Measurements from ENCODE around the gene MC5R. TPM values are rescaled to one million over a fixed set of nuclear protein-coding genes. Genes with fewer than 3 reads are reported as not detected.

Gene MC5R
- total RNA-seq, 1 experiment from 2014 or later: not detected

DNA sequence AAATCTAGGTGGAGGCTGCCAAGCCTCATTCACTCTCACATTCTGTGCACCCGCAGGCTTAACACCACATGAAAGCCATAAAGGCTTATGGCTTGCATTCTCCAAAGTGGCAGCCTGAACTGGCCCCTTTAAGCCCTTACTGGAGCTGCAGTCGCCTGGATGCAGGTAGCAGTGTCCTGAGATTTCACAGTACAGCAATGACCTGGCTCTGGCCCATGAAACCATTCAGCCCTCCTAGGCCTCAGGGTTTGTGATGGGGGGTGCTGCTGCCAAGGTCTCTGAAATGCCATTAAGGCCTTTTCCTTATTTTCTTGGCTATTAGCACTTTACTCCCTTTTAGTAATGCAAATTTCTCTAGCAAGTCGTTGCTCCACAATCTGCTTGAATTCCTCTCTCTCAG, 48.9 kb upstream of the MC5R start:
- no peak for DNase-seq

More for the DNA sequence above, 48.9 kb upstream of the MC5R start:
- no peak overlapping the region for H2BK120ac ChIP-seq (ENCODE audit: low read depth, low read length, poor library complexity, severe bottlenecking)
- H3T11ph ChIP-seq (ENCODE audit: low read length): no peak overlapping the region
- Mint-ChIP-seq H3K36me3 (ENCODE audit: insufficient read depth in 1 of 3, low read depth in 3 of 3) (peaks cover 3 to 6% (median 6%) of the 10 kb centered on the region in 3 experiments; a peak in 4 of 7 replicates), H3K4me3 (no peak overlapping the region), H3K4me1 (peaks cover 11 to 15% of the 10 kb centered on the region in 2 experiments), H3K27ac (peak overlapping the region in 2 of 3 experiments; percentile 11 to 41; a peak in 2 of 7 replicates), H3K27me3 (ENCODE audit: low read depth) (no peaks in the 10 kb centered on the region), H3K9me3 (peaks cover 11 to 13% of the 10 kb centered on the region in 2 experiments)
- no peaks in the 10 kb centered on the region for H3K79me1 ChIP-seq (ENCODE audit: insufficient read depth, low read depth, low read length, poor library complexity, severe bottlenecking)
- H2AK5ac ChIP-seq (ENCODE audit: insufficient read length, low read length): no peak overlapping the region
- H3K27me3 ChIP-seq (ENCODE audit: insufficient read depth, low read length): no peaks in the 10 kb centered on the region
- no peak overlapping the region for H2AFZ ChIP-seq (ENCODE audit: low read length)
- no peak overlapping the region for H4K8ac ChIP-seq (replicated peaks; ENCODE audit: insufficient read length, low read depth, low read length)
- H4K5ac ChIP-seq (ENCODE audit: insufficient read length, low read depth, low read length): no peak overlapping the region
- H3K9me3 ChIP-seq (ENCODE audit: control insufficient read depth, low read depth, low read length): no peaks in the 10 kb centered on the region
- H3K4ac ChIP-seq (ENCODE audit: low read depth, low read length): no peak overlapping the region
- H3K4me1 ChIP-seq (ENCODE audit: insufficient read depth, low read length): 0 out of 2 replicates have a peak, but pooled peaks cover 3% of the 10 kb centered on the region
- H4K91ac ChIP-seq (ENCODE audit: insufficient read length, low read depth, low read length): no peak overlapping the region
- H3K23me2 ChIP-seq (ENCODE audit: insufficient read length, low read depth, low read length, poor library complexity, severe bottlenecking): no peaks in the 10 kb centered on the region
- H3K23ac ChIP-seq (ENCODE audit: insufficient read length, low read depth, low read length): no peak overlapping the region
- no peaks in the 10 kb centered on the region for H4K20me1 ChIP-seq (ENCODE audit: control insufficient read depth, insufficient read depth, insufficient read length)
- no peak overlapping the region for H2BK15ac ChIP-seq (ENCODE audit: low read depth, low read length)
- H3K9ac ChIP-seq (ENCODE audit: extremely low read depth, insufficient read length, low read length): no peak overlapping the region
- no peak overlapping the region for H2BK5ac ChIP-seq (ENCODE audit: insufficient read length, low read length)
- H3K14ac ChIP-seq (ENCODE audit: insufficient read depth, low read length): no peak overlapping the region
- no peak overlapping the region for H2BK20ac ChIP-seq (ENCODE audit: low read depth, low read length, poor library complexity, severe bottlenecking)
- H2BK12ac ChIP-seq (ENCODE audit: insufficient read length, low read depth, low read length): no peak overlapping the region
- H3K4me2 ChIP-seq (ENCODE audit: insufficient read depth, insufficient read length, low read length): no peak overlapping the region
- no peak overlapping the region for H3K18ac ChIP-seq (ENCODE audit: insufficient read length, low read depth, low read length)
- H3K56ac ChIP-seq (ENCODE audit: insufficient read length, low read depth, low read length): no peak overlapping the region
- no peak overlapping the region for H3K27ac ChIP-seq (ENCODE audit: insufficient read length, low read depth, low read length)
- no CpG with 5 or more reads among the region's 3 CpGs for WGBS (ENCODE audit: extremely low coverage, insufficient read length, low lambda C conversion rate)
- H3K79me2 ChIP-seq (ENCODE audit: insufficient read depth, low read length): no peaks in the 10 kb centered on the region
- TF ChIP-seq, protein P1, sequence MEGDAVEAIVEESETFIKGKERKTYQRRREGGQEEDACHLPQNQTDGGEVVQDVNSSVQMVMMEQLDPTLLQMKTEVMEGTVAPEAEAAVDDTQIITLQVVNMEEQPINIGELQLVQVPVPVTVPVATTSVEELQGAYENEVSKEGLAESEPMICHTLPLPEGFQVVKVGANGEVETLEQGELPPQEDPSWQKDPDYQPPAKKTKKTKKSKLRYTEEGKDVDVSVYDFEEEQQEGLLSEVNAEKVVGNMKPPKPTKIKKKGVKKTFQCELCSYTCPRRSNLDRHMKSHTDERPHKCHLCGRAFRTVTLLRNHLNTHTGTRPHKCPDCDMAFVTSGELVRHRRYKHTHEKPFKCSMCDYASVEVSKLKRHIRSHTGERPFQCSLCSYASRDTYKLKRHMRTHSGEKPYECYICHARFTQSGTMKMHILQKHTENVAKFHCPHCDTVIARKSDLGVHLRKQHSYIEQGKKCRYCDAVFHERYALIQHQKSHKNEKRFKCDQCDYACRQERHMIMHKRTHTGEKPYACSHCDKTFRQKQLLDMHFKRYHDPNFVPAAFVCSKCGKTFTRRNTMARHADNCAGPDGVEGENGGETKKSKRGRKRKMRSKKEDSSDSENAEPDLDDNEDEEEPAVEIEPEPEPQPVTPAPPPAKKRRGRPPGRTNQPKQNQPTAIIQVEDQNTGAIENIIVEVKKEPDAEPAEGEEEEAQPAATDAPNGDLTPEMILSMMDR (conservative IDR thresholded peaks at IDR 0.05): no peak

All from H9 (cell line).